GM23338 (cell line): ENCODE measurements around the gene OR10D3. TPM values are rescaled to one million over a fixed set of nuclear protein-coding genes. Genes with fewer than 3 reads are reported as not detected.
"Not testable (repeated sequence)": the region's sequence is repeated elsewhere in the genome, so short reads cannot be mapped to it uniquely, and the experiment has no call there.

ENCODE experiments used
- ATAC-seq: fragments of 200-7000 bp; cut with Tn5 transposase; 3 replicates; pipeline ENCODE4 v1.9.1; 2020
- DNase-seq: peaks from one replicate; pipeline ENCODE4 v3.0.0-alpha.2; 2015; ENCODE audit warnings: low spot score
- H2AFZ ChIP-seq: fragments of 200-600 bp; sonication (generic); 2 replicates; pipeline ENCODE4 v1.8.0; 2016; ENCODE audit warnings: antibody characterized with exemption, mild to moderate bottlenecking, moderate library complexity
- H3F3A ChIP-seq: fragments of 200-600 bp; sonication (generic); replicated peaks from 2 replicates; pipeline ENCODE4 v1.8.0; 2017; ENCODE audit warnings: antibody characterized with exemption, mixed run types, low read depth
- H3K27ac ChIP-seq: fragments of 200-600 bp; sonication (generic); 2 replicates; pipeline ENCODE4 v1.6.1; 2016; ENCODE audit warnings: low read depth
- H3K27me3 ChIP-seq: fragments of 200-600 bp; sonication (generic); 2 replicates; pipeline ENCODE4 v1.8.0; 2016; ENCODE audit warnings: mild to moderate bottlenecking, mixed run types, moderate library complexity; ENCODE audit not compliant: insufficient read depth
- H3K36me3 ChIP-seq: fragments of 200-600 bp; sonication (generic); 2 replicates; pipeline ENCODE4 v1.8.0; 2016; ENCODE audit warnings: mild to moderate bottlenecking; ENCODE audit not compliant: insufficient read depth
- H3K4me1 ChIP-seq: fragments of 200-600 bp; sonication (generic); 2 replicates; pipeline ENCODE4 v1.8.0; 2016; ENCODE audit warnings: mild to moderate bottlenecking, moderate library complexity; ENCODE audit not compliant: insufficient read depth
- H3K4me2 ChIP-seq: fragments of 200-600 bp; sonication (generic); 2 replicates; pipeline ENCODE4 v1.7.1; 2017; ENCODE audit warnings: mixed run types
- H3K4me3 ChIP-seq: fragments of 200-600 bp; sonication (generic); 2 replicates; pipeline ENCODE4 v1.6.1; 2016; ENCODE audit warnings: mixed run types
- H3K79me2 ChIP-seq: fragments of 200-600 bp; sonication (generic); replicated peaks from 2 replicates; pipeline ENCODE4 v1.8.0; 2017; ENCODE audit warnings: mild to moderate bottlenecking; ENCODE audit not compliant: insufficient read depth
- H3K9me2 ChIP-seq: fragments of 200-600 bp; sonication (generic); 2 replicates; pipeline ENCODE4 v1.8.0; 2017; ENCODE audit not compliant: insufficient read depth
- H4K20me1 ChIP-seq: fragments of 200-600 bp; sonication (generic); replicated peaks from 2 replicates; pipeline ENCODE4 v1.8.0; 2017; ENCODE audit warnings: mild to moderate bottlenecking; ENCODE audit not compliant: insufficient read depth
- H3K27ac Mint-ChIP-seq: 2 replicates; pipeline ENCODE4 v1.8.0; 2020; ENCODE audit warnings: inconsistent platforms, mild to moderate bottlenecking, moderate library complexity, mixed read lengths
- H3K27me3 Mint-ChIP-seq: 3 replicates; pipeline ENCODE4 v1.8.0; 2022; ENCODE audit warnings: low read depth, mild to moderate bottlenecking, moderate library complexity, mixed read lengths, inconsistent platforms; ENCODE audit not compliant: insufficient read depth, poor library complexity
- H3K36me3 Mint-ChIP-seq: 3 replicates; pipeline ENCODE4 v1.8.0; 2021; ENCODE audit warnings: low read depth, mild to moderate bottlenecking, inconsistent platforms, moderate library complexity, mixed read lengths
- H3K4me1 Mint-ChIP-seq: 3 replicates; pipeline ENCODE4 v1.8.0; 2020; ENCODE audit warnings: mild to moderate bottlenecking, inconsistent platforms, mixed read lengths
- H3K4me3 Mint-ChIP-seq: 3 replicates; pipeline ENCODE4 v1.8.0; 2021; ENCODE audit warnings: moderate library complexity, mild to moderate bottlenecking, inconsistent platforms, mixed read lengths
- H3K9me3 Mint-ChIP-seq: 3 replicates; pipeline ENCODE4 v1.8.0; 2020; ENCODE audit warnings: moderate library complexity, mild to moderate bottlenecking, inconsistent platforms, mixed read lengths
- CREB1 ChIP-seq: fragments of 250-450 bp; sonication (Bioruptor Pico); IDR thresholded peaks from 2 replicates; pipeline ENCODE4 v1.5.0; 2020; ENCODE audit warnings: low read depth, mild to moderate bottlenecking, moderate library complexity
- CTCF ChIP-seq, 2 experiments: fragments of 200-600 bp in 1 of 2; sonication (generic) in 1 of 2; conservative IDR thresholded peaks; 2 replicates each; pipeline versions ENCODE4 v1.5.1 to v1.6.1; 2016 to 2017; ENCODE audit warnings: antibody characterized with exemption in 2 of 2, low read depth in 2 of 2, mild to moderate bottlenecking in 2 of 2, moderate library complexity in 1 of 2
- EZH2 ChIP-seq: fragments of 200-600 bp; sonication (generic); IDR thresholded peaks from one replicate; pipeline ENCODE4 v1.8.0; 2017; ENCODE audit warnings: antibody characterized with exemption, mild to moderate bottlenecking, low read depth; ENCODE audit not compliant: unreplicated experiment
- EZH2phosphoT487 ChIP-seq: fragments of 200-600 bp; sonication (generic); IDR thresholded peaks from one replicate; pipeline ENCODE4 v1.8.1; 2018; ENCODE audit warnings: antibody characterized with exemption; ENCODE audit not compliant: unreplicated experiment
- NANOG ChIP-seq: IDR thresholded peaks from 2 replicates; pipeline ENCODE4 v1.6.1; 2016; ENCODE audit warnings: antibody characterized with exemption, borderline replicate concordance
- POLR2AphosphoS5 ChIP-seq: IDR thresholded peaks from 2 replicates; pipeline ENCODE4 v1.6.1; 2016; ENCODE audit warnings: antibody characterized with exemption, low read depth
- STAT1 ChIP-seq: IDR thresholded peaks from one replicate; pipeline ENCODE4 v1.6.1; 2016; ENCODE audit warnings: antibody characterized with exemption; ENCODE audit not compliant: unreplicated experiment
- ZNF331 ChIP-seq: fragments of 250-450 bp; sonication (Bioruptor Pico); IDR thresholded peaks from 2 replicates; pipeline ENCODE4 v1.5.0; 2020; ENCODE audit warnings: low read depth, mild to moderate bottlenecking, moderate library complexity
- polyA plus RNA-seq: library from polyadenylated mRNA; unstranded; fragments of >200 nt; fragmentation: Nextera tagmentation; extraction: Ambion mirVana; gene quantifications from 2 replicates; pipeline ENCODE4 v1.2.1, GENCODE V29; 2016
- total RNA-seq: library from RNA; depleted of rRNA; stranded (reverse); fragments of >200 nt; shearing (Covaris generic); gene quantifications from 2 replicates; pipeline ENCODE4 v1.2.3, GENCODE V29; 2014
- TF ChIP-seq, protein P1 (sequence below): IDR thresholded peaks from one replicate; pipeline ENCODE4 v1.6.1; 2018; ENCODE audit warnings: antibody characterized with exemption; ENCODE audit not compliant: unreplicated experiment

Gene OR10D3
- total and polyA plus RNA-seq, 2 experiments from 2014 or later, result not detected

DNA sequence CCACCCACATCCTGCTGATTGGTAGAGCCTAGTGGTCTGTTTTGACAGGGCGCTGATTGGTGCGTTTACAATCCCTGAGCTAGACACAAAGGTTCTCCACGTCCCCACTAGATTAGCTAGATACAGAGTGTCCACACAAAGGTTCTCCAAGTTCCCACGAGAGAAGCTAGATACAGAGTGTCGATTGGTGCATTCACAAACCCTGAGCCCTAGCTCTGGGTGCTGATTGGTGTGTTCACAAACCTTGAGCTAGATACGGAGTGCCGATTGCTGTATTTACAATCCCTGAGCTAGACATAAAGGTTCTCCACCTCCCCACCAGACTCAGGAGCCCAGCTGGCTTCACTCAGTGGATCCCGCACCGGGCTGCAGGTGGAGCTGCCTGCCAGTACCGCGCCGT, 12.8 kb upstream of the OR10D3 start:
- H3K36me3 Mint-ChIP-seq, H3F3A ChIP-seq, H3K27ac Mint-ChIP-seq, H3K4me3 Mint-ChIP-seq, DNase-seq, H3K9me2 ChIP-seq, H4K20me1 ChIP-seq, H3K36me3 ChIP-seq, H3K79me2 ChIP-seq, H3K27ac ChIP-seq, H3K4me2 ChIP-seq, ATAC-seq, H3K9me3 Mint-ChIP-seq, H3K4me3 ChIP-seq, H2AFZ ChIP-seq, H3K4me1 ChIP-seq: not testable (repeated sequence)
- peaks cover 84% of the 10 kb centered on the region for H3K27me3 ChIP-seq
- Mint-ChIP-seq H3K27me3 (peaks cover 58% of the 10 kb centered on the region), H3K4me1 (peaks cover 18% of the 10 kb centered on the region; the same call in 2 of the 3 replicates)

DNA sequence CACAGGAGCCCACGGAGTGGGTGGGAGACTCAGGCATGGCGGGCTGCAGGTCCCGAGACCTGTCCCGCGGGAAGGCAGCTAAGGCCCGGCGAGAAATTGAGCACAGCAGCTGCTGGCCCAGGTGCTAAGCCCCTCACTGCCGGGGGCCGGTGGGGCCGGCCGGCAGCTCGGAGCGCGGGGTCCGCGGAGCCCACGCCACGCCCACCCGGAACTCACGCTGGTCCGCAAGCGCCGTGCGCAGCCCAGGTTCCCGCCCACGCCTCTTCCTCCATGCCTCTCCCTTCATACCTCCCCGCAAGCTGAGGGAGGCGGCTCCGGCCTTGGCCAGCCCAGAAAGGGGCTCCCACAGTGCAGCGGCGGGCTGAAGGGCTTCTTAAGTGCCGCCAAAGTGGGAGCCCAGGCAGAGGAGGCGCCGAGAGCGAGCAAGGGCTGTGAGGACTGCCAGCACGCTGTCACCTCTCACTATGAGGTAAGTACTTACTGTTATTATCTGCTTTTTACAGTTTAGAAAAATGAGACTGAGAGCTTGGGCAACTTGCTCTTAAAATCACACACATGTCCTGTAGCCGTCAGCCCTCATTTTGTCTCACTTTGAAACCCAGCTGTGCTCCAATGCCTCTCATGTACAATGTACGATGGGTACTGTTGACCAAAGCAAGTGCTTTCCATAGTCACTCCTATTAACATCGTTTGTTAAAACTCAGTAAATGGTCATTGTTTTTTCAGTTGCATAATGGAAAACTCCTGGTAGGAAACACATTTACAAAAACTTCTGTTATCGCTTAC, 12.2 kb upstream of the OR10D3 start:
- Histone ChIP-seq H3F3A (no peaks in the 10 kb centered on the region), H3K27ac (no peak overlapping the region), H3K4me2 (no peak overlapping the region), H2AFZ (no peak overlapping the region), H3K4me3 (no peak overlapping the region), H3K4me1 (no peaks in the 10 kb centered on the region; the same call in 1 of the 2 replicates), H3K27me3 (peaks cover 84% of the 10 kb centered on the region), H3K9me2 (no peaks in the 10 kb centered on the region), H3K79me2 (no peaks in the 10 kb centered on the region), H4K20me1 (peaks cover 6% of the 10 kb centered on the region; the same call in 1 of the 2 replicates), H3K36me3 (no peaks in the 10 kb centered on the region)
- ATAC-seq, result peak; percentile 86
- H3K27me3 Mint-ChIP-seq, result peaks cover 55% of the 10 kb centered on the region
- no peak overlapping the region for H3K27ac Mint-ChIP-seq
- peaks cover 18% of the 10 kb centered on the region; the same call in 2 of the 3 replicates for H3K4me1 Mint-ChIP-seq
- H3K36me3 Mint-ChIP-seq, result peaks cover 6% of the 10 kb centered on the region; the same call in 1 of the 3 replicates
- peak; percentile 34 for DNase-seq
- peaks cover 6% of the 10 kb centered on the region for H3K9me3 Mint-ChIP-seq
- no peak overlapping the region for H3K4me3 Mint-ChIP-seq
- no peak for TF ChIP-seq EZH2phosphoT487
- no peak for TF ChIP-seq EZH2
- TF ChIP-seq POLR2AphosphoS5, result no peak
- no peak for TF ChIP-seq NANOG
- TF ChIP-seq ZNF331 (CRISPR knock-in tag), result no peak
- TF ChIP-seq CTCF (conservative IDR thresholded peaks at IDR 0.05; ENCODE audit: low read depth in 2 of 2), result no peak
- no peak for TF ChIP-seq CREB1 (CRISPR knock-in tag)
- TF ChIP-seq, protein P1, sequence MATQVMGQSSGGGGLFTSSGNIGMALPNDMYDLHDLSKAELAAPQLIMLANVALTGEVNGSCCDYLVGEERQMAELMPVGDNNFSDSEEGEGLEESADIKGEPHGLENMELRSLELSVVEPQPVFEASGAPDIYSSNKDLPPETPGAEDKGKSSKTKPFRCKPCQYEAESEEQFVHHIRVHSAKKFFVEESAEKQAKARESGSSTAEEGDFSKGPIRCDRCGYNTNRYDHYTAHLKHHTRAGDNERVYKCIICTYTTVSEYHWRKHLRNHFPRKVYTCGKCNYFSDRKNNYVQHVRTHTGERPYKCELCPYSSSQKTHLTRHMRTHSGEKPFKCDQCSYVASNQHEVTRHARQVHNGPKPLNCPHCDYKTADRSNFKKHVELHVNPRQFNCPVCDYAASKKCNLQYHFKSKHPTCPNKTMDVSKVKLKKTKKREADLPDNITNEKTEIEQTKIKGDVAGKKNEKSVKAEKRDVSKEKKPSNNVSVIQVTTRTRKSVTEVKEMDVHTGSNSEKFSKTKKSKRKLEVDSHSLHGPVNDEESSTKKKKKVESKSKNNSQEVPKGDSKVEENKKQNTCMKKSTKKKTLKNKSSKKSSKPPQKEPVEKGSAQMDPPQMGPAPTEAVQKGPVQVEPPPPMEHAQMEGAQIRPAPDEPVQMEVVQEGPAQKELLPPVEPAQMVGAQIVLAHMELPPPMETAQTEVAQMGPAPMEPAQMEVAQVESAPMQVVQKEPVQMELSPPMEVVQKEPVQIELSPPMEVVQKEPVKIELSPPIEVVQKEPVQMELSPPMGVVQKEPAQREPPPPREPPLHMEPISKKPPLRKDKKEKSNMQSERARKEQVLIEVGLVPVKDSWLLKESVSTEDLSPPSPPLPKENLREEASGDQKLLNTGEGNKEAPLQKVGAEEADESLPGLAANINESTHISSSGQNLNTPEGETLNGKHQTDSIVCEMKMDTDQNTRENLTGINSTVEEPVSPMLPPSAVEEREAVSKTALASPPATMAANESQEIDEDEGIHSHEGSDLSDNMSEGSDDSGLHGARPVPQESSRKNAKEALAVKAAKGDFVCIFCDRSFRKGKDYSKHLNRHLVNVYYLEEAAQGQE, result no peak
- no peak for TF ChIP-seq STAT1
